ENCODE measurements around the gene MED1. TPM values are rescaled to one million over a fixed set of nuclear protein-coding genes. Genes with fewer than 3 reads are reported as not detected.
A peak's percentile ranks its signal among the peaks of the same experiment; 100 is the strongest.
"Not testable (repeated sequence)": the region's sequence is repeated elsewhere in the genome, so short reads cannot be mapped to it uniquely, and the experiment has no call there.

The MED1 gene
- total RNA-seq, 1 experiment from 2014 or later, result 34.0 TPM

DNA sequence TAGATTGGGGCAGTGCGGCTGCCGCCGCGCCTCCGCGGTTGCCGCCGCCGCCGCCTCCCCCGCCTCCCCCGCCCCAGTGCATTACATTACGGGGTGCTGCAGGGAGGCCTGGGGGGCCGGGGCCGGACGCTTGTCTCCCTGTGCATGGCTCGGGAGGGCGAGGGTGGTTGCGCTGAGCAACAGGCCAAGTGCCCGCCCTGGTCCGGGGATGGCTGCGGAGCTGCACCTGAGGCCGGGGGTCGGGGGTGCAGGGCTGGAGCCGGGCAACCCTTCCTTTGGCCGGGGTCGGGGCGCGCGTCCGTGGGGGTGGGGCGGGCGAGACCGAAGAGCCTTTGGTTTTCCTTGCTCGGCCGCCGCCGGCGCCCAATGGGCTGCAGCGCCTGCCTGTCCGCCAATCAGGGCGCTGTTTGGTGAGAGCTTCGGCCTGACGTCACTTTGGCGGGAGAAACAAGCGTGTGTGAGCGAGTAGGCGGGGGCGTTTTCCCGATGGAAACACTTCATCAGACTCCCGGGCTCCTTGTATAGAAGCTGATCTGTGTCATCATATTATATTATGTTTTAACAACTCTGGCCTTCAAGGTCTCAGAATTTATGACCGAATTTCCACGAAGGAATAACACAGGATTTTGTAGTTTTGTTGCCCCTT lies 48.7 kb downstream of the MED1 start:
- peak; percentile 93 to 96 for DNase-seq
- peaks cover 4% of the 10 kb centered on the region; the same call in 1 of the 2 replicates for H3K36me3 ChIP-seq
- H3K27me3 ChIP-seq, result no peaks in the 10 kb centered on the region
- no peak overlapping the region for H3K27ac ChIP-seq
- H3K4me1 ChIP-seq, result no peaks in the 10 kb centered on the region
- H3K9me3 ChIP-seq (replicated peaks), result no peaks in the 10 kb centered on the region
- peak overlapping the region; percentile 97 for H3K4me3 ChIP-seq

DNA sequence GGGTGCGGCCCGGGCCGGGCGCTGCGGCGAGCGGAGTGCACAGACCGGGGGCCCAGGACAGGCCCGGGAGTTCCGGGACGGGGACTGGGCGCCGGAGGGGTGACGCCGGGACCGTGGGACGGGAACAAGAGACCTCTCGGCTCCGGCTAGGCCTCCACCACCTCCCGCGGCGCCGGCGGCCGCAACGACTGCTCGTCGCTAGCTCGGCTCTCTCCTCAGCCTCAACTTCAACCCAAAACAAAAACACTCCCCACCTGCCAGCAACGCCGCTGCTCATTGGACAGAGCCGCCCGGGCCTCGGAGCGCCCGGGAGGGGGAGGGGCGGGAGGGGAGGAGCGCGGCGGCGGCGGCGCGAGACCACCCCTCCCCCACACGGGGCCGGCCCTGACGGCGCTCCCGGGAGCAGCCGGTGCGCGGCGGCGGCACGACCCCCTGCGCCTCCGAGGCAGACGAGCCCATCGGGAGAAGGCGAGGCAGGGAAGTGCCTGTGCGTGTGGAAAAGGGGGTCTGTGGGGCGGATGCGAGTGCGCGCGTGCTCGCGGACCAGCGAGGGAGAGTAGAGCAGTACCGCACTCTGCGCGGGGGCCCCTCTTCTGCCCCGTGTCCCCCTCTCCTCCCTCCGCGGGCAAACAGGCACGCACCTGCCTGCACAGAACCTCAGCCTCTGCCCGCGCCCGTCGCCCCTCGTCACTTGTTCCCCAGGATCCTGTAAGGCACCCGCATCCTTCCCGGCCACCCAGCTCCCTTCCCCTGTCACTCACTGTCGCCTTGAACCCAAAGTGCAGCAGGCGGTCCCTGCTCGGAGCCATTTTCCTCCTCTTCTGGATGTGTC lies 49.4 kb downstream of the MED1 start, which contains the start of gene FBXL20:
Gene FBXL20 (minus strand): TSS at position 215 of the 832 bp plus-strand sequence. CDS start 224 bp downstream, outside the sequence.
- Histone ChIP-seq H3K4me1 (no peaks in the 10 kb centered on the region), H3K27me3 (no peaks in the 10 kb centered on the region), H3K36me3 (peaks cover 4% of the 10 kb centered on the region; the same call in 1 of the 2 replicates), H3K27ac (peak within 1 kb of the TSS; percentile 14; the same call in 1 of the 2 replicates), H3K4me3 (peak within 1 kb of the TSS; percentile 97), H3K9me3 (replicated peaks) (no peaks in the 10 kb centered on the region)
- peak; percentile 88 for DNase-seq

DNA sequence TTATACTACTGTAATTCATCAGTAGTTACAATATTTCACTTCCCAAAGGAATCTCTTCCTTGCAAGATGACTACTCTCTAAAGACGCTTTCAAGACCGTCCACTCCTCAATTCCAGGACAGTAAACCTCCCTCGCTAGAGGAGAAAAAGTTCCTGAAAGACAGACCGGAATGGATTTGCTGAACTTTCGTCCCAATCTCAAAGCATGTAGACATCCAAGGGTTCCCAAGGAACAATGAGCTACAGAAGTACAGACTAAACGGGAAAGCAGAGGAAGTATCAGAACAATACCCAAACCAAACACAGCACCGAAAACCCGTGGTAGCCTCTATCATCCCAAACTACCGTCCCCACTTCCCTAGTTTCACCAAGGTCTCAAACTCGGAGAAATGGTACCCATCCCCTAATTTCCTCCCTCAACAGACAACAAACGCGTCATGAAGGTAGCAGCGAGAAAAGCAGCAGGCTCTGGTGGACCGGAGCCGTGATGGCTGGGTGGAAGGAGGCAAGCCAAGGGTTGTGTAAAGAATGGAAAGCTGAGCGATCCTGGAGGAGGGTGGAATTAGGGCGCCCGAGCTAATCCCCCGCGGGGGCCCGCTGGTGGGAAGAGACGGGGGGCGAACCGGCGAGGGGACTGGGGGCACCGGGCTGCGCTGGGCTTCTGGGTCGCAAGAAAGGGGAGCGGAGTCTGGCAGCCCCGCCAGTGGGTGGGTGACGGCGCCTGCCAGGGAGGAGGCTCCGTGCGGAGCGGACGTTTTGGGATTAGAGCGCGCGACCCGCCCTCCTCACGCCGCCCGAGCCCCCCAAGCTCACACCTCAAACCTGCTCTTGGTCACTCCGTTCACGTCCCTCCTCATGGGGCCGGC lies 50.3 kb downstream of the MED1 start:
- H3K36me3 ChIP-seq, result no peaks in the 10 kb centered on the region
- DNase-seq, result peak in 1 of 2 experiments; percentile 6

DNA sequence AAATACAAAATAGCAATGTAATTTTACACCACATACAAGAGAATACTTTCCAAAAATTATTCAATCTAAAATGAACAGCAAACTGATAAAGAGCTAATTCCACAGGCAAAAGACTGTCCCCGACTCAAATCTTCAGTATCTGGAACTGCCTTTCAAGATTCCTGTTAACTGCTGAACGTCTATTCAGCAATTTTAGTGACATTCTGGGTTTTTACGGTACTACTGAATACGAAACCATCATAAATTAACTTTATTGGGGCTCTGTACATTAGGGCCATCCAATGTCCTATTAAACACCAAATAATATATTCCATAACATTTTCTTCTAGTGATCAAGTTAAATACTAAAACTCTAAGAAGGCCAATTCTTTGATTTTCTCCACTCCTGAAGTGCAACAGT lies 51.3 kb downstream of the MED1 start:
- H3K4me3 ChIP-seq, result no peak overlapping the region
- H3K27ac ChIP-seq, result no peak overlapping the region
- no peaks in the 10 kb centered on the region for H3K36me3 ChIP-seq
- no peaks in the 10 kb centered on the region for H3K9me3 ChIP-seq (replicated peaks)
- H3K27me3 ChIP-seq, result no peaks in the 10 kb centered on the region
- H3K4me1 ChIP-seq, result no peaks in the 10 kb centered on the region
- no peak for DNase-seq

More for the DNA sequence above, 50.3 kb downstream of the MED1 start:
- peak overlapping the region; percentile 97 for H3K4me3 ChIP-seq
- H3K4me1 ChIP-seq, result no peaks in the 10 kb centered on the region
- H3K27me3 ChIP-seq, result no peaks in the 10 kb centered on the region
- peak overlapping the region; percentile 14; the same call in 1 of the 2 replicates for H3K27ac ChIP-seq
- no peaks in the 10 kb centered on the region for H3K9me3 ChIP-seq (replicated peaks)

DNA sequence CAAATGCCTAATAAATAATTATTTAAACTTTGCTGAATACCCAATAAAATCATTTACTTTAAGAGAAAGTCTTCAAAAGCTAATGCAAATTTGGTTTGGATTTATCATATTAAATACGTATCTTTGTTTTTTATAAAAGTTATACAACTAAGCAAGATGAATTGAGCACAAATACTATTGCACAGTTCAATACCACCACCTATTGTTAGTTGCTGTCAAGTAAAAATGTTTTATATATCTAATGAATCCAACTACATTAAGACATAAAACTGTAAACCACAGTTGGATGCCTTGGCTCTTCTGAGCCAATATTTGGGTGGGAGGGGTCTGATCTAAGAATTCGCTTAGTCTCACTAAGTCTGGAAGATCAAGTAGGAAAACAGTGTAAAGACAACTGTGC lies 57.3 kb downstream of the MED1 start:
- Histone ChIP-seq H3K9me3 (replicated peaks) (no peaks in the 10 kb centered on the region), H3K27me3 (no peaks in the 10 kb centered on the region), H3K36me3 (no peaks in the 10 kb centered on the region), H3K27ac (no peak overlapping the region), H3K4me1 (no peaks in the 10 kb centered on the region; the same call in 1 of the 2 replicates), H3K4me3 (no peak overlapping the region)
- DNase-seq, result no peak

DNA sequence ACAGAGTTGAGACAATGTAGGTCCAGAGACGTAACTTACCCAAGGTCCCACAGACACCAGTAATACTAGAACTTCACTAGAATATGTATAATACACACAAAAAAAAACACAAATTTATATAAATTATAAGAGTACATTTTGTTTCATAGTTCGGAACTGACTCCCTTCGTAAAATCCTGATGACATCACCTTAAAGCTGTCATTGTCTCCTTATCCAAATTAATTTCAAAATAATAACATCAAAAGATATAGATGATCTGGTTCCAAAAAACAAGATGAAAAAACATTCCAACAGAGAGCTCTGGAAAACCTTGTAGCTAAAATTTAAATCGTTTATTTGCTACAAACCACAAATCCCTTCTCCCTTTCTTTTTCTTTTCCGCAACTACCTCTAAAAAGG lies 59.6 kb downstream of the MED1 start:
- Histone ChIP-seq H3K4me3 (no peak overlapping the region), H3K9me3 (replicated peaks) (no peaks in the 10 kb centered on the region), H3K27ac (no peak overlapping the region), H3K4me1 (no peaks in the 10 kb centered on the region; the same call in 1 of the 2 replicates), H3K36me3 (no peaks in the 10 kb centered on the region), H3K27me3 (no peaks in the 10 kb centered on the region)
- no peak for DNase-seq

DNA sequence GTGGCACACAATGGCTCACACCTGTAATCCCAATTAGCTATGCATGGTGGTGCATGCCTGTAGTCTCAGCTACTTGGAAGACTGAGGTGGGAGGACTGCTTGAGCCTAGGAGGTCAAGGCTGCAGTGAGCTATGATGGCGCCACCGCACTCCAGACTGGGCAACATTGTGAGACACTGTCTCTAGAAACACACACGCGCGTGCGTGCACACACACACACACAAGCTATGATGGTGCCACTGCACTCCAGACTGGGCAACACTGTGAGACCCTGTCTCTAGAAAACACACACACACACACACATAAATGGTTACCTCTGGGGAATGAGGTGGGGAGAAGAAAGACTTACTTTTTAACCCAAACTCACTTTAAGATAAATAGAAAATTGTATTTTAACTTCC lies 66.0 kb downstream of the MED1 start:
- Histone ChIP-seq H3K4me3 (no peak overlapping the region), H3K36me3 (no peaks in the 10 kb centered on the region), H3K27me3 (no peaks in the 10 kb centered on the region), H3K4me1 (no peaks in the 10 kb centered on the region), H3K9me3 (replicated peaks) (no peaks in the 10 kb centered on the region), H3K27ac (no peak overlapping the region)
- DNase-seq, result no peak

DNA sequence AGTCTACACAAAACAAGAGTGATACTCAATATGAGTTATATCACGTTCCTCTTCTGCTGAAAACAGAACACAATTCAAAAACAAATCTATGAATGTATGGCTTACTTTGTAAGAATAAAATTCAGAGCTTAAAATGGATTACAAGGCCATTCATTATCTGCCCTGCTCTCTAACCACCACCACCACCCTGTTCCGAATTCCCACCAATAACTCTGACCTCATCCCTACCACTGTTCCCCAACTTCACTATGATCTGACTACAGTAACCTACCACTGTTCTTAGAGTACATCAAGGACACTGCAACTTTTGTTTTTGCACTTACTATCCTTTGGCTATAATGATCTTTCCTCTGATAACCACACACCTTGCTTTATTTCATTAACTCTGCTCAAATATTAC lies 70.9 kb downstream of the MED1 start:
- Histone ChIP-seq H3K27ac (no peak overlapping the region), H3K9me3 (replicated peaks) (no peaks in the 10 kb centered on the region), H3K4me3 (no peak overlapping the region), H3K27me3 (no peaks in the 10 kb centered on the region), H3K4me1 (peaks cover 7% of the 10 kb centered on the region; the same call in 1 of the 2 replicates), H3K36me3 (no peaks in the 10 kb centered on the region)
- no peak for DNase-seq

DNA sequence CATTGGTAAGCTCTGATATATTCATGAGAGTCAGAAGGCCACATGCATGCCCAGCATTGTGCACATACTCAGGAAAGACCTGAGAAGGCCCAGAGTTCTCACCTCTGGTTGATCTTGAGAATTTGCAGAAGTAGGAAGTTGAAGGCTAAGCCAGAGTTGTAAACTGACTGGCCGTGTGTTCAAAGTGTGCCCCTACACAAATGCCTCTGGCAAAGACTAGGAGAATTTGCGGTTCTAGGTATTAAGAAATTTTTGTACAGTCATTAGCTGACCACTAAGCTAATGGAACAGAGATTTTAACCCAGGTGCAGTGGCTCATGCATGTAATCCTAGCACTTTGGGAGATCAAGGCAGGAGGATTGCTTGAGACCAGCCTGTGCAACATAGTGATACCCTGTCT lies 74.6 kb downstream of the MED1 start:
- no peaks in the 10 kb centered on the region for H3K36me3 ChIP-seq
- H3K9me3 ChIP-seq (replicated peaks), result no peaks in the 10 kb centered on the region
- H3K4me1 ChIP-seq, result peaks cover 7% of the 10 kb centered on the region; the same call in 1 of the 2 replicates
- no peak overlapping the region for H3K4me3 ChIP-seq
- DNase-seq, result peak in 1 of 2 experiments; percentile 13
- H3K27me3 ChIP-seq, result no peaks in the 10 kb centered on the region
- no peak overlapping the region for H3K27ac ChIP-seq

DNA sequence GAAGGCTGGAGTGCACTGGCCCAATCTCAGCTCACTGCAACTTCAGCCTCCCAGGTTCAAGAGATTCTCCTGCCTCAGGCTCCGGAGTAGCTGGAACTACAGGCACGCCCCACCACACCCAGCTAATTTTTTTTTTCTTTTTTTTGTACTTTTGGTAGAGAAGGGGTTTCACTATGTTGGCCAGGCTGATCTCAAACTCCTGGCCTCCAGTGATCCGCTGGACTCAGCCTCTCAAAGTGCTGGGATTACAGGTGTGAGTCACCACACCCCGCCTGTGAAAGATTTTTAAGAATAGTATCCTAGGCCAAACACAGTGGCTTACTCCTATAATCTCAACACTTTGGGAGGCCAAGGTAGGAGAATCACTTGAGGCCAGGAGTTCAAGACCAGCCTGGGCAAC lies 83.3 kb downstream of the MED1 start:
- not testable (repeated sequence) for H3K27ac ChIP-seq; H3K4me1 ChIP-seq; H3K9me3 ChIP-seq (replicated peaks); H3K27me3 ChIP-seq; H3K4me3 ChIP-seq; H3K36me3 ChIP-seq; DNase-seq

DNA sequence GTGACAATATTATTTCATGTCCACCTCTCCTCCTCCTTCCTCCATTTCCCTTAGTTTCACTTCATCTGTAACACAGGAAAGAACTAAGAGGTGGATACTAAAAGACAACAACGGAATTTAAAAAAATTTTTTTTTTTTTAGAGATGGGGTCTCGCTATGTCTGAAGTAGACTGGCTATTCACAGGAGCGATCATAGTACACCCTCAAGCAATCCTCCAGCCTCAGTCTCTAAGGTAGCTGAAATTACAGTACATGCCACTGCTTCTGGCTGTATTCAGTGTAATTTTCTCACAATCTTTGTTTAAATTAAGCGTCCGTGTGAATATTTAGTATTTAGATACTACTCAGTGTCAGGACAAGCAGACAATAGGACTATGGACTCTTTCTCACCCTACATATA lies 85.2 kb downstream of the MED1 start:
- Histone ChIP-seq H3K4me3 (no peak overlapping the region), H3K4me1 (no peaks in the 10 kb centered on the region), H3K27me3 (no peaks in the 10 kb centered on the region), H3K36me3 (no peaks in the 10 kb centered on the region), H3K9me3 (replicated peaks) (no peaks in the 10 kb centered on the region), H3K27ac (no peak overlapping the region)
- DNase-seq, result no peak

DNA sequence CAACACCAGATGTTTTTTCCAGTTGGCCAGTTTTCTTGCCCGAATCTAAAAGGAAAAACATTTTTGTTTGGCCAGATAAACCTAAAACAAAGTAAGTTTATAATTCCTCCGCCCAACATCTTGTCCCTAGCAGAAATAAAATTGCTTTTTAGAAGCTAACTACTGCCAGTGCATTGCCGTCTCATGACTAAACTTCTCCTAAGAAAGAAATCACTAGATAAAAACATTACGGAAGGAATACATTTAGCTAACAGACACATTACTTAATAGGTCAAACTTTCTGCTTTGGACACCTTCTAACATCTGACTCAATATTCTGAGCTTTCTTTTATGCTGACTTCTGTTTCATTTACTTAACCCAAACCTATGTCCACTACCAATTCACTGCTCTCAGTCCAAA lies 85.8 kb downstream of the MED1 start:
- no peak overlapping the region for H3K4me3 ChIP-seq
- no peaks in the 10 kb centered on the region for H3K4me1 ChIP-seq
- no peak for DNase-seq
- no peaks in the 10 kb centered on the region for H3K9me3 ChIP-seq (replicated peaks)
- H3K36me3 ChIP-seq, result no peaks in the 10 kb centered on the region
- H3K27ac ChIP-seq, result no peak overlapping the region
- H3K27me3 ChIP-seq, result no peaks in the 10 kb centered on the region

DNA sequence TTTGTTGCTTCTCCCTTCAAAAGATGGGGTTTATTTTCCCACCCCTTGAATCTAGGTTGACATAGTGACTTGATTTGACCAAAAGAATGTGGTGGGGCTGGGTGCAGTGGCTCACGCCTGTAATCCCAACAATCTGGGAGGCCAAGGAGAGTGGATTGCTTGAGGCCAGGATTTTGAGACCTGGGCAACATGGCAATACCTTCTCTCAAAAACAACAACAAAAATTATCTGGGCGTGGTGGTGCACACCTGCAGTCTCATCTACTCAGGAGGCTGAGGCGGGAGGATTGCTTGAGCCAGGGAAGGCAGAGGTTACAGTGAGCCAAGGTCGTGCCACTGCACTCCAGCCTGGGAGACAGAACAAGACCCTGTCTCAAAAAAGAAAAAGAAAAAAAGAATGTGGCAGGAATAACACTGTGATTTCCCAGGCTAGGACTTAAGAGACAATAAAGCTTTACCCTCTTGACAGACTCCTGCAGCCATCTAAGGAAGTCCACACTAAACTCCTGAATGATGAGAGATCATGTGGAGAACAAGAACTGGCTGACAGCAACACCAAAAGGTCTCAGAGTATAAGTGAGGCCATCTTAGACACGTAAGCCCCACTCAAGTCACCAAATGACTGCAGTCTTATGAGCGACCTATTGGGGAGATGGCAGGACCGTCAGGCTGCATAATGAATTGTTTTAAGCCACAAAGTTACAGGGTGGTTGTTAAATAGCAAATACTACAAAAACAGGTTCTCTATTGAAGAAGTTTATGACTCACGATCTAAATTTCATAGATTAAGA lies 86.6 kb downstream of the MED1 start:
- Histone ChIP-seq H3K4me3 (no peak overlapping the region), H3K27ac (no peak overlapping the region), H3K4me1 (no peaks in the 10 kb centered on the region), H3K27me3 (no peaks in the 10 kb centered on the region), H3K36me3 (no peaks in the 10 kb centered on the region), H3K9me3 (replicated peaks) (no peaks in the 10 kb centered on the region)
- no peak for DNase-seq

DNA sequence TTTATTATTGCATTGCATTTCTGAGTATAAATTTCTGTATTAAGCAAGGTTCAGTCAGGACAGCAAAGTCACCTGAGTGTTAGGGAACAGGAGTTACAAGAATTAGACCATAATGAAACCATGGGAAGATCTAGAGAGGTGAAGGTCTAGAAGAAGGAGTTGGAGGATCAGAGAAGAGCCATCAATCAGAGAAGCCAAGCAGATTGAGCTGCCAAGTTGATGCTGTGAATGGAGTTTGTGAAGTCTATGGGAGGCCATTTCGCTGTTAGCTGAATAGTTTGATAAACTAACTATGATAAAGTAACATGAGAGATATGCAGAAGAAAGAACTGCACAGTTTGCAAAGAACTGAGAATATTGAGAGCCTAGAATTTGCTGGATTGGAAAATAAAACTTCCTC lies 90.0 kb downstream of the MED1 start:
- no peak overlapping the region for H3K27ac ChIP-seq
- H3K4me1 ChIP-seq, result no peaks in the 10 kb centered on the region
- no peak overlapping the region for H3K4me3 ChIP-seq
- H3K27me3 ChIP-seq, result no peaks in the 10 kb centered on the region
- DNase-seq, result no peak
- H3K36me3 ChIP-seq, result no peaks in the 10 kb centered on the region
- no peaks in the 10 kb centered on the region for H3K9me3 ChIP-seq (replicated peaks)

Measured in SJCRH30 (cell line).